K562 (cell line): ENCODE data around the gene MLH3. TPM values are rescaled to one million over a fixed set of nuclear protein-coding genes. Genes with fewer than 3 reads are reported as not detected.
A peak's percentile ranks its signal among the peaks of the same experiment; 100 is the strongest.

Source experiments
- ARID1B ChIP-seq: fragments of 450-650 bp; IDR thresholded peaks from 2 replicates; pipeline ENCODE4 v1.6.1; 2016; ENCODE audit warnings: antibody characterized with exemption, mild to moderate bottlenecking, inconsistent platforms
- ARNT ChIP-seq, 2 experiments: fragments of 450-650 bp; IDR thresholded peaks; 2 replicates each; pipeline ENCODE4 v1.6.1; 2016; ENCODE audit warnings: mild to moderate bottlenecking in 1 of 2
- ATF4 ChIP-seq: fragments of 450-650 bp; formaldehyde crosslinking; IDR thresholded peaks from 2 replicates; pipeline ENCODE4 v1.4.0; 2022; ENCODE audit warnings: mild to moderate bottlenecking, moderate library complexity
- ATF7 ChIP-seq: fragments of 450-650 bp; IDR thresholded peaks from 2 replicates; pipeline ENCODE4 v1.7.1; 2014; ENCODE audit warnings: mild to moderate bottlenecking, moderate library complexity
- BCL6 ChIP-seq: fragments of 250-450 bp; sonication (Bioruptor Pico); IDR thresholded peaks from 2 replicates; pipeline ENCODE4 v1.4.0; 2020
- CTBP1 ChIP-seq: fragments of 450-650 bp; IDR thresholded peaks from 2 replicates; pipeline ENCODE4 v1.6.1; 2016; ENCODE audit warnings: borderline replicate concordance
- DPF2 ChIP-seq: fragments of 450-650 bp; IDR thresholded peaks from 2 replicates; pipeline ENCODE4 v1.6.1; 2016
- EHMT2 ChIP-seq: fragments of 450-650 bp; IDR thresholded peaks from 2 replicates; pipeline ENCODE4 v1.6.1; 2018; ENCODE audit warnings: antibody characterized with exemption
- FOXK2 ChIP-seq, 2 experiments: fragments of 450-650 bp; IDR thresholded peaks in 1 of 2; conservative IDR thresholded peaks in 1 of 2; 2 replicates each; pipeline ENCODE4 v1.6.1; 2016; ENCODE audit warnings: low read depth in 2 of 2, mild to moderate bottlenecking in 1 of 2
- GMEB1 ChIP-seq: fragments of 250-450 bp; sonication (Bioruptor Pico); IDR thresholded peaks from 2 replicates; pipeline ENCODE4 v1.4.0; 2020; ENCODE audit warnings: mild to moderate bottlenecking
- HMGN3 ChIP-seq: IDR thresholded peaks from 2 replicates; pipeline ENCODE4 v1.6.1; 2011; ENCODE audit warnings: borderline replicate concordance, low read depth, mild to moderate bottlenecking, mixed read lengths, low read length; ENCODE audit not compliant: insufficient read length; ENCODE audit errors: extremely low read depth
- POLR2AphosphoS2 ChIP-seq: IDR thresholded peaks from 2 replicates; pipeline ENCODE4 v1.6.1; 2012; ENCODE audit warnings: low read length, improper control_type of control experiment
- RNF219 ChIP-seq: fragments of 250-450 bp; sonication (Bioruptor Pico); IDR thresholded peaks from 2 replicates; pipeline ENCODE4 v1.5.0; 2022; ENCODE audit warnings: mild to moderate bottlenecking
- SETDB1 ChIP-seq: IDR thresholded peaks from one replicate; pipeline ENCODE4 v1.6.1; 2012; ENCODE audit warnings: low read length, control low read depth, inconsistent platforms
- SNAPC5 ChIP-seq: fragments of 250-450 bp; sonication (Bioruptor Pico); IDR thresholded peaks from 2 replicates; pipeline ENCODE4 v1.8.0; 2021; ENCODE audit warnings: moderate library complexity, mild to moderate bottlenecking, inconsistent platforms
- SUPT5H ChIP-seq: fragments of 450-650 bp; IDR thresholded peaks from 2 replicates; pipeline ENCODE4 v1.6.1; 2016
- TCF3 ChIP-seq: sonication (generic); formaldehyde crosslinking; IDR thresholded peaks from 2 replicates; pipeline ENCODE4 v1.4.0; 2020; ENCODE audit warnings: mild to moderate bottlenecking, missing genetic modification reagents
- UBTF ChIP-seq, 2 experiments: IDR thresholded peaks; 2 replicates each; pipeline ENCODE4 v1.6.1; 2012; ENCODE audit warnings: improper control_type of control experiment in 2 of 2, low read depth in 2 of 2, low read length in 2 of 2, borderline replicate concordance in 1 of 2
- ZNF23 ChIP-seq: fragments of 250-450 bp; sonication (Bioruptor Pico); IDR thresholded peaks from 2 replicates; pipeline ENCODE4 v1.4.0; 2020; ENCODE audit warnings: mild to moderate bottlenecking
- ZNF232 ChIP-seq: sonication (generic); formaldehyde crosslinking; IDR thresholded peaks from 2 replicates; pipeline ENCODE4 v1.8.0; 2022; ENCODE audit warnings: mild to moderate bottlenecking, missing genetic modification reagents
- ZNF274 ChIP-seq: IDR thresholded peaks from 2 replicates; pipeline ENCODE4 v1.6.1; 2011; ENCODE audit warnings: low read depth, mild to moderate bottlenecking, low read length, moderate library complexity, borderline replicate concordance
- ZNF316 ChIP-seq: fragments of 450-650 bp; IDR thresholded peaks from 2 replicates; pipeline ENCODE4 v1.6.1; 2016
- ZNF561 ChIP-seq: fragments of 450-650 bp; formaldehyde crosslinking; conservative IDR thresholded peaks from 2 replicates; pipeline ENCODE4 v1.4.0; 2020; ENCODE audit warnings: mild to moderate bottlenecking, moderate library complexity
- ZNF586 ChIP-seq: fragments of 450-650 bp; formaldehyde crosslinking; conservative IDR thresholded peaks from 2 replicates; pipeline ENCODE4 v1.4.0; 2020; ENCODE audit warnings: mild to moderate bottlenecking, moderate library complexity
- ZNF668 ChIP-seq: fragments of 250-450 bp; sonication (Bioruptor Pico); IDR thresholded peaks from 2 replicates; pipeline ENCODE4 v1.8.0; 2022; ENCODE audit warnings: mild to moderate bottlenecking, inconsistent platforms
- polyA plus RNA-seq, 8 experiments: library from polyadenylated mRNA; depleted of rRNA in 4 of 8; stranded (reverse) in 5 of 8; unstranded in 3 of 8; fragments of >200 nt; fragmentation: Nextera tagmentation in 2 of 8; fragmentation: Illumina TruSeq in 1 of 8; extraction: Ambion mirVana in 2 of 8; extraction: Trizol in 1 of 8; gene quantifications; 2 replicates each; pipeline versions ENCODE4 v1.2.1 to v1.2.3, GENCODE V29; 2011 to 2014; ENCODE audit warnings: inconsistent platforms in 1 of 8, missing spikeins in 1 of 8
- total RNA-seq, 7 experiments: library from RNA; depleted of rRNA in 6 of 7; stranded (reverse); fragments of >200 nt in 6 of 7; fragmentation: Illumina TruSeq in 2 of 7; extraction: Trizol in 2 of 7; gene quantifications; 2 replicates each; pipeline versions ENCODE4 v1.2.1 to v1.2.3, GENCODE V29; 2011 to 2021; ENCODE audit warnings: low replicate concordance in 1 of 7

Gene MLH3
- total and polyA plus RNA-seq, 9 of the 15 experiments (the other 6 are each of a cell fraction or from before 2014, with no cell fraction given): 5.9 to 15.3 (median 10.7) TPM

GRCh38 chr14:75025082-75025481, 26.2 kb downstream of the MLH3 start (continued):
- TF ChIP-seq GMEB1 (CRISPR knock-in tag) (no peak), SETDB1 (no peak), ZNF274 (no peak), ZNF23 (CRISPR knock-in tag) (no peak), SUPT5H (0 out of 2 replicates have a peak, but pooled peaks have one; percentile 41), DPF2 (peak; percentile 94), POLR2AphosphoS2 (no peak), FOXK2 (conservative IDR thresholded peaks at IDR 0.05 in 1 of 2, IDR thresholded peaks at IDR 0.05 in 1 of 2; ENCODE audit: low read depth in 2 of 2) (peak; percentile 20 to 42; a peak in 1 of 4 replicates), BCL6 (CRISPR knock-in tag) (no peak), ZNF316 (peak; percentile 32; the same call in 1 of the 2 replicates), ZNF561 (CRISPR knock-in tag) (no peak), EHMT2 (peak; percentile 75), ATF7 (no peak; the same call in 1 of the 2 replicates), ZNF232 (CRISPR knock-in tag) (no peak), CTBP1 (peak; percentile 49; the same call in 1 of the 2 replicates), HMGN3 (no peak), ATF4 (no peak), TCF3 (CRISPR knock-in tag) (peak; percentile 58; the same call in 1 of the 2 replicates), UBTF (IDR thresholded peaks at IDR 0.05; ENCODE audit: borderline replicate concordance in 1 of 2, low read depth in 2 of 2, low read length in 2 of 2) (no peak), SNAPC5 (CRISPR knock-in tag) (no peak), ARNT (IDR thresholded peaks at IDR 0.05) (peak in 1 of 2 experiments; percentile 36; a peak in 1 of 4 replicates), RNF219 (no peak), ZNF668 (CRISPR knock-in tag) (no peak), ARID1B (peak; percentile 90), ZNF586 (CRISPR knock-in tag) (no peak)
